ENCODE data around the gene RAB37.

DNA sequence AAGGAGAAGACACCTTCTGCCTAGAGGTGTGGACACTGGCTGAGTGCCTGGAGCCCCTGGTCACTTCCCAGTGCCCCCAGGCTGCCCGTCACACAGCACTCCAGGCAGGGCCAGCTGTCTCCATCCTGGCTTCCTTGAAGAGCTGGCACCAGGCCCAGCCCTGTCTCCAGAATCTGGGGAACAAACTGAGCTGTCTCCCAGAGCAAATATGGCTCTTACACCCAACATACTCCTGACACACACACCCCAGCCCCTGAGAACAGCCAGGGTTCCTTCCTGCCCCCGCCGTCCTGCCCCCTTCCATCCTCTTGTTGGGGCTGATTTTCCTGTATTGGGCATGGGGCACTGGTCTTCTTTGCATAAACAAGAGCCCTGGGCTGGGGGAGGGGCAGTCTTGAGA is 20.4 kb downstream of the RAB37 start:
- TF ChIP-seq CTCF (IDR thresholded peaks at IDR 0.05; ENCODE audit: low read depth, low read length) (no peak), MYC (IDR thresholded peaks at IDR 0.05; ENCODE audit: low read depth, low read length) (no peak), POLR2A (IDR thresholded peaks at IDR 0.05; ENCODE audit: extremely low read depth, insufficient read length) (no peak), MAX (IDR thresholded peaks at IDR 0.05; ENCODE audit: low read depth, low read length) (no peak)

Data from NB4 (cell line).